SU-DHL-6 (cell line): ENCODE data around the gene CCDC24.

Experiments used
- CTCF ChIP-seq: fragments of 200-600 bp; sonication (generic); IDR thresholded peaks from one replicate; pipeline ENCODE4 v1.5.1; 2017; ENCODE audit warnings: antibody characterized with exemption, mild to moderate bottlenecking, low read length, moderate library complexity; ENCODE audit not compliant: insufficient read depth, poor library complexity, severe bottlenecking
- EZH2phosphoT487 ChIP-seq: fragments of 200-600 bp; sonication (generic), shearing (Covaris generic); conservative IDR thresholded peaks from 2 replicates; pipeline ENCODE4 v1.6.1; 2018; ENCODE audit warnings: mild to moderate bottlenecking, antibody characterized with exemption, low read length, moderate library complexity, mixed read lengths

DNA sequence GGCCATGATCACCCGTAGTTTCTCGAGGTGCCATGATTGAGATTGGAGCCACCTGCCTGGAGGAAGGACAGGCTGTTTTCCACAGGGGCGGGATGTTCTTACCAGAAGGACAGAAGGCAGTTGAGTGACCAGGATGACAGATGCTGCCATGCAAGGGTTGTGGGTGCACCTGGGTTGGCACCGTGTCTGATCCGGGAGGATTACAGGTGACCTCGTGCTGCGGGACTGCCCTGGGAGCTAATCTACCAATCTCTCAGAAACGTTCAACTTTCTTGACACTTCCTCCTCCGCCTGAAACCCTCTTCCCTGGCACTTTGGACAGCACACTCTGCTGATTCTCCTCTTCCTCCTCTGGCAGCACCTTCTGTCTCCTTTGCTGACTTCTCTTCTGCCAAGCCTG lies 53.7 kb downstream of the CCDC24 start:
- TF ChIP-seq CTCF (no peak), EZH2phosphoT487 (no peak)
